ENCODE measurements around the gene KCTD16. TPM values are rescaled to one million over a fixed set of nuclear protein-coding genes. Genes with fewer than 3 reads are reported as not detected.
A peak's percentile ranks its signal among the peaks of the same experiment; 100 is the strongest.

The KCTD16 gene
- total RNA-seq, 4 donors from 2014 or later: 0.13 to 2.5 (median 1.5) TPM

GRCh38 chr5:144318011-144318410 is 147.3 kb downstream of the KCTD16 start:
- no peaks in the 10 kb centered on the region for H3K9me3 ChIP-seq
- DNase-seq: no peak
- no peak for TF ChIP-seq POLR2A (IDR thresholded peaks at IDR 0.05)
- no peak for TF ChIP-seq CTCF (IDR thresholded peaks at IDR 0.05)
- 73% methylated on average over 3 of the region's 3 CpGs for WGBS, 2 donors
- H3K27me3 ChIP-seq: no peaks in the 10 kb centered on the region
- intact Hi-C loops (cut with DNase I): no loop called here
- H3K27ac ChIP-seq: no peak overlapping the region
- no peaks in the 10 kb centered on the region for H3K4me1 ChIP-seq
- H3K36me3 ChIP-seq: no peaks in the 10 kb centered on the region
- no peak overlapping the region for H3K4me3 ChIP-seq (replicated peaks in 1 of 3)

- intact Hi-C loops (cut with DNase I): no loop called here
- Histone ChIP-seq H3K27me3 (no peaks in the 10 kb centered on the region), H3K4me1 (no peaks in the 10 kb centered on the region), H3K36me3 (no peaks in the 10 kb centered on the region), H3K9me3 (no peaks in the 10 kb centered on the region), H3K4me3 (replicated peaks in 1 of 3) (no peak overlapping the region), H3K27ac (no peak overlapping the region)
- DNase-seq: no peak
- WGBS, 2 donors: 74 to 78% methylated on average over 4 of the region's 4 CpGs
- no peak for TF ChIP-seq POLR2A (IDR thresholded peaks at IDR 0.05)
- TF ChIP-seq CTCF (IDR thresholded peaks at IDR 0.05): no peak
Observed at GRCh38 chr5:144318460-144318859, 147.8 kb downstream of the KCTD16 start.

GRCh38 chr5:144323181-144323580 is 152.5 kb downstream of the KCTD16 start:
- TF ChIP-seq POLR2A (IDR thresholded peaks at IDR 0.05): no peak
- no peak for TF ChIP-seq CTCF (IDR thresholded peaks at IDR 0.05)
- intact Hi-C loops (cut with DNase I): no loop called here
- H3K27me3 ChIP-seq: no peaks in the 10 kb centered on the region
- no peak overlapping the region for H3K27ac ChIP-seq
- no peak for DNase-seq
- H3K36me3 ChIP-seq: no peaks in the 10 kb centered on the region
- H3K4me1 ChIP-seq: no peaks in the 10 kb centered on the region
- 95% methylated on average over 1 of the region's 1 CpG for WGBS, 2 donors
- no peaks in the 10 kb centered on the region for H3K9me3 ChIP-seq
- H3K4me3 ChIP-seq (replicated peaks in 1 of 3): no peak overlapping the region

- no peaks in the 10 kb centered on the region for H3K4me1 ChIP-seq
- H3K4me3 ChIP-seq (replicated peaks in 1 of 3): no peak overlapping the region
- H3K9me3 ChIP-seq: no peaks in the 10 kb centered on the region
- H3K27me3 ChIP-seq: no peaks in the 10 kb centered on the region
- peak overlapping the region in 1 of 3 donors; percentile 5 for H3K27ac ChIP-seq
- intact Hi-C loops (cut with DNase I): no loop called here
- WGBS, 2 donors: 36 to 64% methylated on average over 3 of the region's 3 CpGs
- TF ChIP-seq CTCF (IDR thresholded peaks at IDR 0.05) (no peak), POLR2A (IDR thresholded peaks at IDR 0.05) (no peak)
- DNase-seq: peak; percentile 46 to 58
- H3K36me3 ChIP-seq: no peaks in the 10 kb centered on the region
Observed at GRCh38 chr5:144325532-144325931, 154.9 kb downstream of the KCTD16 start.

- no peak for TF ChIP-seq POLR2A (IDR thresholded peaks at IDR 0.05)
- TF ChIP-seq CTCF (IDR thresholded peaks at IDR 0.05): no peak
- Histone ChIP-seq H3K4me1 (no peaks in the 10 kb centered on the region), H3K27ac (no peak overlapping the region), H3K9me3 (no peaks in the 10 kb centered on the region), H3K27me3 (no peaks in the 10 kb centered on the region), H3K36me3 (no peaks in the 10 kb centered on the region), H3K4me3 (replicated peaks in 1 of 3) (no peak overlapping the region)
- intact Hi-C loops (cut with DNase I): no loop called here
- no peak for DNase-seq
- WGBS, 2 donors: 75 to 82% methylated on average over 2 of the region's 2 CpGs
Observed at GRCh38 chr5:144328494-144328893, 157.8 kb downstream of the KCTD16 start.
